UCSD-AML1 (cell line): ENCODE data around the gene FAM83D.
"Not testable (repeated sequence)": the region's sequence is repeated elsewhere in the genome, so short reads cannot be mapped to it uniquely, and the experiment has no call there.

ENCODE experiments used
- DNase-seq: peaks from one replicate; lab custom pipeline; 2025; ENCODE audit not compliant: unreplicated experiment; lab: John Stamatoyannopoulos, UW

The FAM83D gene

GRCh38 chr20:38962044-38962927 lies 36.1 kb downstream of the FAM83D start, which contains the start of gene DHX35:
TSS of gene DHX35 (plus strand) at chr20:38962344. CDS start at chr20:38962368, 24 bp downstream.
- DNase-seq: peak; percentile 99

GRCh38 chr20:38962928-38963401 lies 36.7 kb downstream of the FAM83D start:
- DNase-seq: no peak

GRCh38 chr20:38963745-38964144 lies 37.5 kb downstream of the FAM83D start:
- no peak for DNase-seq

DNA sequence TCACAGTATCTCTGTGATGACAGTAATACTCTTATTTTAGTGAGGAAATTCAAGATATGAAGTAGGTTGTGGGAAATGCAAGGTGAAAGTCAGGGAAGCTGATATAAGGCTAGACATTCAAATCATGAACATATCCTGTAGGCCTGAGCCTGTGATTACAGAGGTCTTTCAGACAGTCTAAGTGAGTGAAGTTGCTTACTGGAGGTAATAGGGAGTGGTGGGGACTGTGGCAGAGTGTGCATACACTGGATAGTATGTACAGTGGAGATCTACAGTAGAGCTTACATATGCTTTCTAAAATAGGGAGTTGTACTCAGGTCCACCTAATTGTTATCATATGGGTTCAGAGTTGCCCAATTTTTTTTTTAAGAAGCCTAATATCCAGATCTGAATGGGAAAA lies 39.0 kb downstream of the FAM83D start:
- no peak for DNase-seq

DNA sequence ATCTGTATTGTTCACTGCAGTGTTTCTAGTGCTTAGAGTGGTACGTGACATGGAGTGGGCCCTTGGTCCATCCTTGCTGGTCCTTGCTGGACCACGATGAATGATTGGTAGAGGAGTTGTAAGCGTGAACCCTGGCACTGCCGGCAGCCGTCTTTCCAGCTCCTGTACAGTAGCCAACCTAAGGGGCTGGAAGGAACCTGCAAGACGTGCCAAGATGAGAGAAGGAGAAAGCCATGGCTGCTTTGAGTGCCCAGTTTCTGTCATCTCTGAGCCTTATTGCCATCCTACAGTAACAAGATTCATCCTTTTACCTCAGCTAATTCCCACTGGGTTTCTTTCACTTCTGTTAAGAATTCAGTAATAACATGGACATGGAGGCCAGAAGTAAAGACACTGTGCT lies 41.9 kb downstream of the FAM83D start:
- no peak for DNase-seq

GRCh38 chr20:38969708-38970107 lies 43.5 kb downstream of the FAM83D start:
- no peak for DNase-seq

GRCh38 chr20:38970302-38970701 lies 44.1 kb downstream of the FAM83D start:
- DNase-seq: no peak

DNA sequence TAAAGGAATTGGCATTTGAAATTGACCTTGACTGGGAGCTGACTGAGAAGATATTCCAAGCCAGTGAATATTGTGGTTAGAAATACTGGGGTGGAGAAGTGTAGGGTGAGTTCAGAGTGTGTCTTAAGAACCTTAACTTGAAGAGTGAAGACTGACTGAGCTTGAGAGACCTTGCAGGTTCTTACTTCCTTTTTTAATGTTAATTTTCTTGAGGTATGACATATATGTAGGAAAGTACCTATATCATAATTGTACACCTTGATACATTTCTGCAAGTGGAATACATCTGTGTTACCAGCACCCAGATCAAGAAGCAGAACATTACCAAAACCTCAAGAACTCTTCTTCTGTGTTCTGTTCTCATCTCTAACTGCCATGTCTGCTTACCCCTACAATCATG lies 46.9 kb downstream of the FAM83D start:
- no peak for DNase-seq

DNA sequence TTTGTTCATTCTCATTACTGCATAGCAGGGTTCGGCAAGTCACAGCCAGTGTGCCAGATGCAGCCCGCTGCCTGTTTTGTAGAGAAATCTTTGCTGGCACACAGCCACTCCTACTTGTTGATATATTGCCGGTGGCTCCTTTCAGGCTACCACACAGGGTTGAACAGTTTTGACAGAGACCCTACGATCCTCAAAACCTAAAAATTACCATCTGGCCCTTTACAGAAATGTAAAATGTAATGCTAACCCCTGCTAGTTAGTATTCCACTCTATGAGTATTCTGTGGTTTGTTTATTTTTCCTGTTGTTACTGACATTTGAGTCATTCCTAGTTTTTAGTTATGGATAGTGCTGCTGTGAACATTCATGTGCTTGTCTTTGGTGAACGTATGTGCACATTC lies 47.4 kb downstream of the FAM83D start:
- DNase-seq: no peak

GRCh38 chr20:38975539-38976120 lies 49.4 kb downstream of the FAM83D start:
- no peak for DNase-seq

- DNase-seq: no peak
These were observed 53.2 kb downstream of the FAM83D start for GRCh38 chr20:38979434-38979833.

DNA sequence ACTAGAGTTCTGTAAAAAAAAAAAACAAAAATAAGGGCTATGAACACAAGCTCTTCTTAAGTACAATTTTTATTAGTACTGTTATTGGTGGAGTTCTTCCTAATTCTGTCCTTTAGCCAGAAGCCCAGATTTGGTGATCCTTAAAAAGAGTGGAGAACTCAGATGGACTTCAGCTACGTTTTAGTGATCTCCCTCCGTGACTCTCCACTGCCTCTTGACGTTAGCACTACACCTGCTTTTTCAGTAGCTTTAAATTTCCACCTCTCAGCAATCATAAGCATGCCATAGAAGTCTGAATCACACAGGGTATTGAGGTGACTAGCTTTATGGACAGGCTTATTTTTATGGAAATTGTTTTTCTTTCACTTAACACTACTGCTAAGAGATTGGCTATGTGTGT lies 53.6 kb downstream of the FAM83D start:
- DNase-seq: no peak

- DNase-seq: no peak
These were observed 56.1 kb downstream of the FAM83D start for GRCh38 chr20:38982291-38982690.

DNA sequence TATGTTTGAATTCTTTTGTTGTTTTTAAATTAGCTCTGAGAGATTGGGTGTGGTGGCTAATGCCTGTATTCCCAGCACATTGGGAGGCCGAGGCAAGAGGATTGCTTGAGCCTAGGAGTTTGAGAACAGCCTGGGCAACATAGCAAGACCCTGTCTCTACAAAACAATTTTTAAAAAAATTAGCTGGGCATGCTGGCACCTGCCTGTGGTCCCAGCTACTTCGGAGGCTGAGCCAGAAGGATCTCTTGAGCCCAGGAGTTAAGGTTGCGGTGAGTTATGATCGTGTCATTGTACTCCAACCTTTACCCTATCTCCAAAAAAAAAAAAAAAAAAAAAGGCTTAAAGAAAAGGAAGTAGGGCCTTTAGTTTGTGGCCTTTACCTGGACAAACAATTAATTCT lies 58.8 kb downstream of the FAM83D start:
- no peak for DNase-seq

DNA sequence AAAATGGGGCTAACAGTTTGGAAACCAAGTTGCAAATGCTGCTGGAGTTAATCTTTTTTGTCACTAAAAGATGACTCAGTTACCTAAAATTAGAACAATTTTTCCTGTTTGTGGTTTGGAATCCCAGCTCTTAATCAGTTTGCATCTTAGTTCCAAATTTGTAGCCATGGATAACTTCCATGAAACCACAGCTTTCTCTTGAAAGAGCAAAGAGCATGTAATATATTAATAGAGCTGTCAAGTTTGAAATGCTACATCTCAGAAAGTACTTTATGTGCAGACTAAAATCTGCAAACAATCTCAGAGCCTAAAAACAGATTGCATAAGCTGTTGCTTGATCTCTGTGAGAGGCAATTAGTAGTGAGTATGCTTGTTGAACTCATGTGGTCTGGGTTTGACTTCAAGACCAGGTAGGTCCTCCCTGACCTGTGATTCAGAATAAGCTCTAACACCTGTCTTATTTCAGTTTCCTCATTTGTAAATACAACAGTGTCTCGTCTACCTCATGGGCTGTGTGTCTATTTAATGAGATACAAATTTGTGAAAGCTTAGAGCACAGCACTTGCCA lies 59.5 kb downstream of the FAM83D start:
- DNase-seq: no peak

GRCh38 chr20:38986663-38987062 lies 60.4 kb downstream of the FAM83D start:
- DNase-seq: no peak

GRCh38 chr20:38987777-38988176 lies 61.6 kb downstream of the FAM83D start:
- DNase-seq: no peak

DNA sequence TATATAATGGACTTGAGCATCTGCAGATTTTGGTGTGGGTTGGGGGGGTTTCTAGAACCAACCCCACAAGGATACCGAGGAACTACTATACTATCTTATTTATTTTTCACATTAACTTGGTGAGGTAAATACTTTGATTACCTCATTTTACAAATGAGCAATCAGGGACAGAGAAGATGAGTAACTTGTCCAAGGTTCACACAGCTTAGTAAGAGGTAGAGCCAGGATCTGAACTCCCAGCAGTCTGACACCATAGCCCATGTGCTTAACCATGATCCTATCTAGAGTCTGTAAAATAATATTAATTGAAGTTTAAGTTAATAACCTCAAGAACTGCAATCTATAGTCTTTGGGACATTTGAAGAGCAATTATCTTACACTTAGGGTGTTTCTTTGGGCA lies 64.5 kb downstream of the FAM83D start:
- DNase-seq: no peak

GRCh38 chr20:38991814-38992704 lies 65.8 kb downstream of the FAM83D start:
- DNase-seq: no peak

DNA sequence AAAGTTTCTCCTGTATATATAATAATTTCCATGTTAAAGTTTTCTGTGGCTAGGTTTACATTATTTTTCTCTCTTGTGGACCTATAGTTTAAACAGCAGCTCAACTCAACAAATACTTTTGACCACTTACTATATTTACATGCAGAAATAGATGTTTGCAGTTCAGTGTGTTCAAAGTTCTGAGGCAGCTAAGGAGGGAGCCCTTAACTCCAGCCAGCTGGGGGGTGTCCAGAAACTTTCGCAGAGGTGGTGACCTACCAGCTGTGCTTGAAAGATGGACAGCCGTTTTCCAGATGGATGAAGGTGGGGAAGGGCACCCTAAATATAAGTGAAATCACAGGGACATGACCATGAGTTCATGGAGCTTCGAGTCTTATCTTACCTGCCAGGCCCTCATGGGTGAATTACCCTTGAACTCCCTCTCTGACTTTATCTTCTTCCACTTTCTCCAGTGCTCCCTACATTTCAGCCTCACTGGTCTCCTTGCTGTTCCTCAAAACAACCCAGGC lies 69.4 kb downstream of the FAM83D start:
- DNase-seq: no peak

DNA sequence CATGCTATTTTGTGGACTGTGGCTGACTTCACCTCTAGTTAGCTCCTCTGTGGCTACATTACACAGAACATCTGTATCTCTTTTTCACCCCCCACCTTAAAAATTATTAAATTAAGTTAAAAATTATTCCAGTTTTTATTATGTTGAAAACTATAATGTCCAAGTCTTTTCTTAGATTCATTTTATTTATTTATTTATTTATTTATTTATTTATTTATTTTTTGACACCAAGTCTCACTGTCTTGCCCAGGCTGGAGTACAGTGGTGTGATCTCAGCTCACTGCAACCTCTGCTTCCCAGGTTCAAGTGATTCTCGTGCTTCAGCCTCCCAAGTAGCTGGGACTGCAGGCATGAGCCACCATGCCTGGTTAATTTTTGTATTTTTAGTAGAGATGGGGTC lies 70.6 kb downstream of the FAM83D start:
- DNase-seq: not testable (repeated sequence)
